Fibroblast of skin of right biceps (primary cell): ENCODE data around the gene STXBP1.

Source experiments
- DNase-seq: peaks from one replicate; pipeline ENCODE4 v3.0.0-alpha.2; 2013

Gene STXBP1

GRCh38 chr9:127626752-127627493, 14.8 kb downstream of the STXBP1 start:
- no peak for DNase-seq

- no peak for DNase-seq
Observed at GRCh38 chr9:127627494-127627855, 15.4 kb downstream of the STXBP1 start.

GRCh38 chr9:127628758-127629467, 16.8 kb downstream of the STXBP1 start:
- no peak for DNase-seq

GRCh38 chr9:127629468-127630081, 17.5 kb downstream of the STXBP1 start:
- DNase-seq: no peak

GRCh38 chr9:127633216-127633862, 21.3 kb downstream of the STXBP1 start:
- no peak for DNase-seq

- DNase-seq: no peak
Observed at GRCh38 chr9:127634021-127634420, 21.9 kb downstream of the STXBP1 start.

GRCh38 chr9:127634698-127635097, 22.6 kb downstream of the STXBP1 start:
- DNase-seq: no peak

- DNase-seq: peak; percentile 30
Observed at GRCh38 chr9:127635201-127635735, 23.2 kb downstream of the STXBP1 start.

- DNase-seq: peak; percentile 78
Observed at GRCh38 chr9:127637322-127637847, 25.3 kb downstream of the STXBP1 start.

- DNase-seq: no peak
Observed at GRCh38 chr9:127640908-127641545, 28.9 kb downstream of the STXBP1 start.

GRCh38 chr9:127642082-127642740, 30.1 kb downstream of the STXBP1 start:
- no peak for DNase-seq

GRCh38 chr9:127644146-127644827, 32.2 kb downstream of the STXBP1 start:
- no peak for DNase-seq

- DNase-seq: no peak
Observed at GRCh38 chr9:127644943-127645342, 32.9 kb downstream of the STXBP1 start.

GRCh38 chr9:127647451-127647850, 35.4 kb downstream of the STXBP1 start:
- no peak for DNase-seq

- DNase-seq: no peak
Observed at GRCh38 chr9:127650518-127650917, 38.4 kb downstream of the STXBP1 start.

GRCh38 chr9:127651697-127652610, 39.9 kb downstream of the STXBP1 start:
- no peak for DNase-seq

- DNase-seq: no peak
Observed at GRCh38 chr9:127652733-127653132, 40.7 kb downstream of the STXBP1 start.

GRCh38 chr9:127654619-127655018, 42.5 kb downstream of the STXBP1 start:
- peak; percentile 74 for DNase-seq

GRCh38 chr9:127658428-127658827, 46.4 kb downstream of the STXBP1 start:
- DNase-seq: no peak
